OCI-LY1 (cell line): ENCODE results near the gene SFMBT2.

ENCODE experiments used
- H2AFZ ChIP-seq: fragments of 200-600 bp; sonication (generic), shearing (Covaris generic); 2 replicates; pipeline ENCODE4 v1.6.0; 2014; ENCODE audit warnings: antibody characterized with exemption, mild to moderate bottlenecking, low read length
- H3F3A ChIP-seq: fragments of 200-600 bp; sonication (generic), shearing (Covaris generic); 2 replicates; pipeline ENCODE4 v1.6.0; 2014; ENCODE audit warnings: mild to moderate bottlenecking, antibody characterized with exemption, low read length, moderate library complexity; ENCODE audit not compliant: insufficient read depth
- H3K27ac ChIP-seq: fragments of 200-600 bp; sonication (generic); 2 replicates; pipeline ENCODE4 v1.5.1; 2014; ENCODE audit warnings: low read length, mixed run types, mild to moderate bottlenecking, low read depth; ENCODE audit not compliant: poor library complexity, severe bottlenecking
- H3K27me3 ChIP-seq: fragments of 200-600 bp; sonication (generic); 2 replicates; pipeline ENCODE4 v1.6.0; 2014; ENCODE audit warnings: antibody characterized with exemption, mild to moderate bottlenecking, low read length, moderate library complexity; ENCODE audit not compliant: insufficient read depth
- H3K36me3 ChIP-seq: fragments of 200-600 bp; sonication (generic); 2 replicates; pipeline ENCODE4 v1.6.1; 2014; ENCODE audit warnings: mild to moderate bottlenecking, antibody characterized with exemption, low read length, moderate library complexity, mixed read lengths; ENCODE audit not compliant: insufficient read depth
- H3K4me1 ChIP-seq: fragments of 200-600 bp; sonication (generic); 2 replicates; pipeline ENCODE4 v1.5.1; 2014; ENCODE audit warnings: mild to moderate bottlenecking, low read length, moderate library complexity; ENCODE audit not compliant: insufficient read depth, severe bottlenecking
- H3K4me2 ChIP-seq: fragments of 200-600 bp; sonication (generic), shearing (Covaris generic); 2 replicates; pipeline ENCODE4 v1.6.1; 2014; ENCODE audit warnings: low read length
- H3K4me3 ChIP-seq: fragments of 200-600 bp; sonication (generic); 2 replicates; pipeline ENCODE4 v1.5.1; 2014; ENCODE audit warnings: low read length, low read depth, mild to moderate bottlenecking, mixed read lengths; ENCODE audit not compliant: poor library complexity, severe bottlenecking
- H3K79me2 ChIP-seq: fragments of 200-600 bp; shearing (Covaris generic); 2 replicates; pipeline ENCODE4 v1.6.1; 2016; ENCODE audit warnings: mixed run types, low read length, mixed read lengths; ENCODE audit not compliant: insufficient read depth
- H3K9ac ChIP-seq: fragments of 200-600 bp; sonication (generic), shearing (Covaris generic); 2 replicates; pipeline ENCODE4 v1.6.1; 2014; ENCODE audit warnings: mild to moderate bottlenecking, low read length, mixed read lengths
- H3K9me2 ChIP-seq: fragments of 200-600 bp; sonication (generic), shearing (Covaris generic); 2 replicates; pipeline ENCODE4 v1.6.1; 2014; ENCODE audit warnings: low read depth, mild to moderate bottlenecking, low read length, mixed read lengths
- H3K9me3 ChIP-seq: fragments of 200-600 bp; shearing (Covaris generic); 2 replicates; pipeline ENCODE4 v1.6.1; 2014; ENCODE audit warnings: low read length, mixed read lengths
- H4K20me1 ChIP-seq: fragments of 200-600 bp; sonication (generic), shearing (Covaris generic); 2 replicates; pipeline ENCODE4 v1.6.0; 2016; ENCODE audit warnings: mild to moderate bottlenecking, low read length; ENCODE audit not compliant: insufficient read depth
- CTCF ChIP-seq: fragments of 200-600 bp; sonication (generic), shearing (Covaris generic); IDR thresholded peaks from 2 replicates; pipeline ENCODE4 v1.5.1; 2017; ENCODE audit warnings: mild to moderate bottlenecking, antibody characterized with exemption, low read length, moderate library complexity, mixed read lengths
- EZH2 ChIP-seq: fragments of 200-600 bp; sonication (generic), shearing (Covaris generic); IDR thresholded peaks from 2 replicates; pipeline ENCODE4 v1.8.0; 2017; ENCODE audit warnings: borderline replicate concordance, mixed run types, mild to moderate bottlenecking, antibody characterized with exemption, low read length, moderate library complexity, mixed read lengths

Gene SFMBT2

DNA sequence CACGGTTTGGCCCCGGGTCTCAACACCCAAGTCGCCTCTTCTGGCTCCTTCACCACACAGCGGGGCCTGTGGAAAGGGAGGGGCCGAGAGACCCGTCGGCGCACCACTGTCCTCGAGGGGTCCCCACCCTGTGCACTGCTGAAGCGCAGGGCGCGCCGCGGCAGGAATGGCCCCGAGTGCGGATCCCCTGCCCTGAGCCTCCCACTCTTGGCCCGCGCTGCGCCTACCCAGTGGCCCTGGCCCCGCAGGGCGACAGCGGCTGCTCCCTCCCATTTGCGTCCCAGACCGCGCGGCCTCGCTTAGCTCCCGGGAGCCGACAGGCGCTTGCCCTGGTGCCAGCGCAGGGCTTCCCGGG, 2.1 kb upstream of the SFMBT2 start:
- Histone ChIP-seq H3K9me2 (no peaks in the 10 kb centered on the region), H3K9me3 (no peaks in the 10 kb centered on the region), H4K20me1 (no peaks in the 10 kb centered on the region), H3F3A (no peaks in the 10 kb centered on the region), H3K79me2 (peaks cover 15% of the 10 kb centered on the region), H3K4me3 (peak overlapping the region; percentile 40), H3K36me3 (no peaks in the 10 kb centered on the region), H3K27me3 (no peaks in the 10 kb centered on the region), H2AFZ (no peak overlapping the region), H3K4me2 (peak overlapping the region; percentile 63), H3K27ac (no peak overlapping the region), H3K9ac (no peak overlapping the region), H3K4me1 (peaks cover 22% of the 10 kb centered on the region)
- TF ChIP-seq EZH2, result no peak
- no peak for TF ChIP-seq CTCF

DNA sequence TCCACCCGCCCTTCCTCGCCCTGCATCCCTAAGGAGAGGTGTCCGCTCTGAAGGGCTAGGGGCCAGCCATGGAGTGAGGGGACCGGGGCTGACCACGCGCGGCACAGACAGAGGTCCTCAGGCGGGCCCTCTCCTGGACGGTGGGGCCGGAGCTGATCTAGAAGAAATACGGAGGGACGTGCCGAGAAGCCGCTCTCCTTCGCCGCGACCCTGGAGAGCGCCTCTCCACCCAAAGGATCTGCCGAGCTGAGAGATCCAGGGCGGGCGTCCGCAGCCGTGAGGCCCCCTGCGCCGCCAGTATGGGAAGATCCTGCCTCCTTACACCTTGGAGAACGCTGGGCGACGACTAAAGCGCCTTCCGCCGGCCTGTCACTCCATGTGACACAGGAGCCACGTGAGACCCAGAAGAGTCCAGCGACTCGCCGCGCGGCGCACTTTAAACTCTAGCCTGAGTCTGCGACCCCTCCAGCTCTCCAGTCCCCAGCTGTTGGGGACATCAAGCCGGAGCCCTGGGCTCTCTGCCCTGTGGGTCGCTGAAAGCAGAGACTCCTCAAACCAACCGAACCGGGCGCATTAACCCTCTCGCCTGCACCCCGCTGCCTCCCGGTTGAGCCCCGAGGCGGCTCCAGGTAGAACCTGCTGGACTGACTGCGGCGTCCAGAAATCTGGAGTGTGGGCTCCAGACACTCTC, 1.5 kb upstream of the SFMBT2 start:
- Histone ChIP-seq H3K9me3 (no peaks in the 10 kb centered on the region), H3F3A (no peaks in the 10 kb centered on the region), H4K20me1 (no peaks in the 10 kb centered on the region), H3K4me1 (peaks cover 22% of the 10 kb centered on the region), H3K4me3 (peak overlapping the region; percentile 40), H2AFZ (no peak overlapping the region), H3K36me3 (no peaks in the 10 kb centered on the region), H3K9me2 (no peaks in the 10 kb centered on the region), H3K27me3 (no peaks in the 10 kb centered on the region), H3K79me2 (peaks cover 17% of the 10 kb centered on the region), H3K9ac (no peak overlapping the region), H3K4me2 (peak overlapping the region; percentile 63), H3K27ac (no peak overlapping the region)
- TF ChIP-seq CTCF (no peak), EZH2 (no peak)

- Histone ChIP-seq H3K27ac (no peak overlapping the region), H3K4me3 (peak overlapping the region; percentile 92), H4K20me1 (no peaks in the 10 kb centered on the region), H3K79me2 (peaks cover 18% of the 10 kb centered on the region), H3K9ac (no peak overlapping the region), H3K9me3 (no peaks in the 10 kb centered on the region), H2AFZ (no peak overlapping the region), H3K36me3 (no peaks in the 10 kb centered on the region), H3K27me3 (no peaks in the 10 kb centered on the region), H3K9me2 (no peaks in the 10 kb centered on the region), H3F3A (no peaks in the 10 kb centered on the region), H3K4me1 (peaks cover 22% of the 10 kb centered on the region), H3K4me2 (peak overlapping the region; percentile 98)
- no peak for TF ChIP-seq EZH2
Measured at GRCh38 chr10:7411671-7412128, 866 bp upstream of the SFMBT2 start.

GRCh38 chr10:7410301-7410861, 453 bp downstream of the SFMBT2 start:
- Histone ChIP-seq H4K20me1 (no peaks in the 10 kb centered on the region), H3K9me3 (no peaks in the 10 kb centered on the region), H2AFZ (no peak overlapping the region), H3K9me2 (no peaks in the 10 kb centered on the region), H3K9ac (peak overlapping the region; percentile 85), H3K4me1 (peaks cover 22% of the 10 kb centered on the region), H3K79me2 (peaks cover 27% of the 10 kb centered on the region), H3K4me2 (peak overlapping the region; percentile 98), H3K27me3 (no peaks in the 10 kb centered on the region), H3K36me3 (no peaks in the 10 kb centered on the region), H3K4me3 (peak overlapping the region; percentile 92), H3F3A (no peaks in the 10 kb centered on the region), H3K27ac (peak overlapping the region; percentile 51)
- TF ChIP-seq EZH2, result no peak
